Aorta (tissue), 5 donors: Measurements from ENCODE around the gene HMX3. TPM values are rescaled to one million over a fixed set of nuclear protein-coding genes. Genes with fewer than 3 reads are reported as not detected.
A peak's percentile ranks its signal among the peaks of the same experiment; 100 is the strongest.

Source experiments
- ATAC-seq: fragments of 200-7000 bp; cut with Tn5 transposase; one replicate; pipeline ENCODE4 v1.9.1; 2022; ENCODE audit warnings: moderate library complexity; ENCODE audit not compliant: low FRiP score
- DNase-seq, 2 donors: peaks; one replicate each; pipeline ENCODE4 v3.0.0-alpha.2; 2020
- H3K27ac ChIP-seq, 2 donors: one replicate each; pipeline ENCODE4 v1.5.1; 2013; ENCODE audit warnings: low read length in 2 of 2, mild to moderate bottlenecking in 2 of 2, moderate library complexity in 2 of 2, control low read depth in 1 of 2, inconsistent platforms in 1 of 2, low read depth in 1 of 2
- H3K27me3 ChIP-seq, 2 donors: one replicate each; pipeline ENCODE4 v1.6.1; 2013; ENCODE audit warnings: control low read depth in 1 of 2, low read length in 1 of 2, mild to moderate bottlenecking in 1 of 2, moderate library complexity in 1 of 2; ENCODE audit not compliant: insufficient read depth in 2 of 2, control insufficient read depth in 1 of 2
- H3K36me3 ChIP-seq, 2 donors: one replicate each; pipeline ENCODE4 v1.6.1; 2013; ENCODE audit warnings: control low read depth in 1 of 2, low read length in 1 of 2, mild to moderate bottlenecking in 1 of 2; ENCODE audit not compliant: insufficient read depth in 2 of 2, control insufficient read depth in 1 of 2
- H3K4me1 ChIP-seq, 2 donors: one replicate each; pipeline ENCODE4 v1.6.1; 2013; ENCODE audit warnings: low read length in 2 of 2, control low read depth in 1 of 2, mild to moderate bottlenecking in 1 of 2, moderate library complexity in 1 of 2; ENCODE audit not compliant: insufficient read depth in 2 of 2, control insufficient read depth in 1 of 2
- H3K4me3 ChIP-seq, 2 donors: one replicate each; pipeline ENCODE4 v1.5.1; 2013; ENCODE audit warnings: low read length in 2 of 2, control low read depth in 1 of 2, mild to moderate bottlenecking in 1 of 2
- H3K9me3 ChIP-seq: one replicate; pipeline ENCODE4 v1.6.1; 2013; ENCODE audit warnings: mild to moderate bottlenecking, low read length; ENCODE audit not compliant: control insufficient read depth
- WGBS, 2 donors: extraction: QIAGEN DNeasy Blood & Tissue Kit; methylation state at CpG; one replicate each; pipeline ENCODE4 v1.1.7; 2013; 5-methylcytosine and 5-hydroxymethylcytosine counted together
- intact Hi-C, 2 donors: fragments of 100-400 bp; cut with DNase I; formaldehyde crosslinking; loops; one replicate each; pipeline versions ENCODE4 v1.14.2 to v1.15.0; 2022
- polyA plus RNA-seq, 2 donors: library from polyadenylated mRNA; stranded (reverse); fragments of 200-250 nt; gene quantifications; one replicate each; pipeline ENCODE4 v1.2.3, GENCODE V29; 2013
- total RNA-seq, 2 donors: library from RNA; stranded (reverse); fragmentation: NEBNext Ultra II Directional; extraction: Animal tissue kit (Norgen Biotek cat#: 25700); gene quantifications; one replicate each; pipeline ENCODE4 v1.2.1, GENCODE V29; 2021
- donor health status: healthy with polysubstance abuse.
- donor health status: Bipolar disorder and iron deficiency.
- donor health status: DM: no; HTN: no; CAD: no.
- donor health status: DM: no; HTN: no; CAD: no.
- donor health status: DM: yes; HTN: yes; CAD: no.

Gene HMX3
- total and polyA plus RNA-seq, 4 donors, result not detected

GRCh38 chr10:123129618-123130271, 6.0 kb upstream of the HMX3 start:
- no peak overlapping the region for H3K27ac ChIP-seq
- H3K4me3 ChIP-seq, result no peak overlapping the region
- H3K27me3 ChIP-seq, result peaks cover 0 to 5% of the 10 kb centered on the region in 2 donors
- DNase-seq (no peak), ATAC-seq (no peak)
- intact Hi-C loops, result loop anchor here (5.0 to 10.0 kb wide), 2 partner anchors 255 to 433 kb away; no protein-coding TSS in a partner anchor
- no peaks in the 10 kb centered on the region for H3K4me1 ChIP-seq
- H3K36me3 ChIP-seq, result no peaks in the 10 kb centered on the region
- WGBS, 2 donors, result 66 to 67% methylated on average over 4 of the region's 4 CpGs
- H3K9me3 ChIP-seq, result peaks cover 8% of the 10 kb centered on the region

- Histone ChIP-seq H3K9me3 (peaks cover 4% of the 10 kb centered on the region), H3K4me3 (no peak overlapping the region), H3K27ac (no peak overlapping the region), H3K27me3 (peaks cover 0 to 5% of the 10 kb centered on the region in 2 donors), H3K36me3 (no peaks in the 10 kb centered on the region), H3K4me1 (no peaks in the 10 kb centered on the region)
- intact Hi-C loops, result loop anchor here (1.0 to 10.0 kb wide), 3 partner anchors 252 to 429 kb away; no protein-coding TSS in a partner anchor
- WGBS, 2 donors, result 3 to 4% methylated on average over 48 of the region's 48 CpGs
- peak; percentile 89 to 94 for DNase-seq
- ATAC-seq, result peak; percentile 84
These were observed 2.9 kb upstream of the HMX3 start for GRCh38 chr10:123132576-123133477.

- Histone ChIP-seq H3K36me3 (no peaks in the 10 kb centered on the region), H3K27me3 (peaks cover 0 to 3% of the 10 kb centered on the region in 2 donors), H3K27ac (no peak overlapping the region), H3K4me3 (no peak overlapping the region), H3K9me3 (no peaks in the 10 kb centered on the region), H3K4me1 (no peaks in the 10 kb centered on the region)
- intact Hi-C loops, result loop anchor here (1.0 to 10.0 kb wide), 3 partner anchors 251 to 429 kb away; no protein-coding TSS in a partner anchor
- DNase-seq (no peak), ATAC-seq (no peak)
- 9% methylated on average over 40 of the region's 40 CpGs for WGBS, 2 donors
These were observed 2.0 kb upstream of the HMX3 start for GRCh38 chr10:123133541-123134342.

- ATAC-seq (no peak), DNase-seq (no peak)
- Histone ChIP-seq H3K27me3 (peaks cover 0 to 3% of the 10 kb centered on the region in 2 donors), H3K4me1 (no peaks in the 10 kb centered on the region), H3K9me3 (no peaks in the 10 kb centered on the region), H3K27ac (no peak overlapping the region), H3K4me3 (no peak overlapping the region), H3K36me3 (no peaks in the 10 kb centered on the region)
- 2 to 4% methylated on average over 42 of the region's 42 CpGs for WGBS, 2 donors
- intact Hi-C loops, result loop anchor here (5.0 to 10.0 kb wide), 2 partner anchors 250 to 428 kb away; no protein-coding TSS in a partner anchor
These were observed 1.3 kb upstream of the HMX3 start for GRCh38 chr10:123134343-123134914.

GRCh38 chr10:123134915-123135414, 805 bp upstream of the HMX3 start:
- DNase-seq, result no peak
- no peaks in the 10 kb centered on the region for H3K9me3 ChIP-seq
- no peaks in the 10 kb centered on the region for H3K4me1 ChIP-seq
- peaks cover 0 to under 1% of the 10 kb centered on the region in 2 donors for H3K27me3 ChIP-seq
- peak overlapping the region in 1 of 2 donors; percentile 15 for H3K4me3 ChIP-seq
- no peak for ATAC-seq
- intact Hi-C loops, result loop anchor here (5.0 to 10.0 kb wide), 2 partner anchors 250 to 427 kb away; no protein-coding TSS in a partner anchor
- H3K36me3 ChIP-seq, result no peaks in the 10 kb centered on the region
- H3K27ac ChIP-seq, result no peak overlapping the region
- WGBS, 2 donors, result 3% methylated on average over 44 to 46 of the region's 46 CpGs

- Histone ChIP-seq H3K4me1 (no peaks in the 10 kb centered on the region), H3K27me3 (no peaks in the 10 kb centered on the region), H3K27ac (no peak overlapping the region), H3K4me3 (no peak overlapping the region), H3K9me3 (no peaks in the 10 kb centered on the region), H3K36me3 (no peaks in the 10 kb centered on the region)
- ATAC-seq (no peak), DNase-seq (no peak)
- intact Hi-C loops, result loop anchor here in 1 of 2 donors (10.0 kb wide), 1 partner anchor 248 kb away; no protein-coding TSS in a partner anchor
- WGBS, 2 donors, result 1 to 2% methylated on average over 30 to 59 of the region's 59 CpGs
These were observed 543 bp downstream of the HMX3 start for GRCh38 chr10:123136221-123136805.

- intact Hi-C loops, result loop anchor here in 1 of 2 donors (10.0 kb wide), 1 partner anchor 248 kb away; no protein-coding TSS in a partner anchor
- no peak overlapping the region for H3K27ac ChIP-seq
- H3K36me3 ChIP-seq, result no peaks in the 10 kb centered on the region
- DNase-seq (no peak), ATAC-seq (no peak)
- H3K27me3 ChIP-seq, result peaks cover 0 to 4% of the 10 kb centered on the region in 2 donors
- 2% methylated on average over 78 to 83 of the region's 83 CpGs for WGBS, 2 donors
- H3K4me1 ChIP-seq, result no peaks in the 10 kb centered on the region
- H3K4me3 ChIP-seq, result no peak overlapping the region
- no peaks in the 10 kb centered on the region for H3K9me3 ChIP-seq
These were observed 1.3 kb downstream of the HMX3 start for GRCh38 chr10:123136806-123137642.
